Stimulated activated CD8-positive, alpha-beta memory T cell treated with anti-CD3 and anti-CD28 coated beads, Interleukin-12 subunit alpha, Interleukin-12 subunit beta, amount 100 ng/mL, for 4 hours (primary cell): Measurements from ENCODE around the gene LCN15.
"Not testable (repeated sequence)": the region's sequence is repeated elsewhere in the genome, so short reads cannot be mapped to it uniquely, and the experiment has no call there.

Experiments used
- DNase-seq: peaks from one replicate; pipeline ENCODE4 v3.0.0-alpha.2; 2020; ENCODE audit warnings: low read depth

LCN15 gene

DNA sequence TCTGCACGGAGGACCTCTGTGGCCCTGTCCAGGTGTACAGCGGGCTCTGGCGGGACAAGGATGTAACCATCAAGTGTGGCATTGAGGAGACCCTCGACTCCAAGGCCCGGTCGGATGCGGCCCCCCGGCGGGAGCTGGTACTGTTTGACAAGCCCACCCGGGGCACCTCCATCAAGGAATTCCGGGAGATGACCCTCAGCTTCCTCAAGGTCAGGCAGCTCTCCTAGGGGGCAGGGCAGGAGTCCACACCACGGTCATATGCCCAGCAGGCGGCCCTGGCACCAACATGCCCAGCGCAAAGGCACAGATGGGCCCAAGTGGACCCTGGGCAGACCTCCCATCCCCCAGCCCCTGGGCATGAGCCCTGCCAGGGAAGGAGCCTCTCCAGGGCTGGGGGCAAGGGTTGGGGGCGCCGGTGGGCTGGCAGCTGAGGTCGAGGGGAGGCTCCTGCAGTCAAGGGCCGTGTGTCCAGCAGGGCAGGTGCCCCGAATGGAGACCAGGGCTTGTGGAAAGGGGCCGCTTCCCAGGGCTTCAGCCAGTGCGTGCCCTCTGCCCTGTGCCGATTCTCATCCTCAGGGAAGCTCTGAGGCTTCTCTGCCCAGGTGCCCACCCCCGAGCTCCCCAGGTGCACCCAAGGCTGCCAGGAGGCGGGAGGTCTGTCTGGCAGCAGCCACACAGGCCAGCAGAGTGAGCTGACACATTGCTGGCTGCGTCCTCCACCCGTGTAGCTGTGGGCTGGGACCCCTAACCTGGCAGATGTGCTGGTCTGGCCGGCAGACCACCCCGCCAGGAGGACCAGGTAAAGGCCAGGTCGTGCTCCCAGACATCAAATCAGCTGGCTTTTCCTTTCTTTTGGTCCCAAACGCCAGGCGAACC is 42.0 kb downstream of the LCN15 start:
- no peak for DNase-seq

DNA sequence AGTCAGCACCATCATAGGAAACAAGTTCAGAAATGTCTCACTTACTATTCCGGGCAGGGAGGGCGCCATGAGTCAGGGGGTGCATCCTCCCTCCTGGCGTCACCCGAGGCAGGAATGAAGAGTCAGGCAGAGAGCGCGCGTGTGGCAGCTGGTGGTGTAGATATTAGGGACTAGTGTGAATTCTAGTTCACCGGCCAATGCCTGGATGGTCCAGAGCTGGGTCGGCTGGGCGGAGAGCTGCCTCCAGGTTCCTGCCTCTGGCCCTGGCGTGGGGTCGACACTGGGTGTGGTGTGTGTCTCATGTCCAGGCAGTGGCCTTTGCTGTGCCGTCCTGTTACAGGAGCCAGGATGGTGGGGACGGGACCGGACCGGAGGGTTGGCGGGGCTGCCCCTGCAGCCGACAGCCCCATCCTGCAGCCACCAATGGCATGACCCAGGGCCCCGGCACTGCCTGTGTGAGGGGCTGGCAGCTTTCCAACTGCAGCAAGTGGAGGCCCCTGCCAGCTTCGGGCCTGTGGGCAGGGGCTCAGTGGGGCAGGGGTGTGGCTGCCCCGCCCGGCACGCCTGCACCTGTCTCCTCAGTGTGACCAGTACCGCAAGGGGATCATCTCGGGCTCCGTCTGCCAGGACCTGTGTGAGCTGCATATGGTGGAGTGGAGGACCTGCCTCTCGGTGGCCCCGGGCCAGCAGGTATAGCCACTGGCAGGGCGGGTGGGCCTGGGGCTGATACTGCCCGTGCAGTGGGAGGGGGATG is 42.8 kb downstream of the LCN15 start:
- no peak for DNase-seq

DNA sequence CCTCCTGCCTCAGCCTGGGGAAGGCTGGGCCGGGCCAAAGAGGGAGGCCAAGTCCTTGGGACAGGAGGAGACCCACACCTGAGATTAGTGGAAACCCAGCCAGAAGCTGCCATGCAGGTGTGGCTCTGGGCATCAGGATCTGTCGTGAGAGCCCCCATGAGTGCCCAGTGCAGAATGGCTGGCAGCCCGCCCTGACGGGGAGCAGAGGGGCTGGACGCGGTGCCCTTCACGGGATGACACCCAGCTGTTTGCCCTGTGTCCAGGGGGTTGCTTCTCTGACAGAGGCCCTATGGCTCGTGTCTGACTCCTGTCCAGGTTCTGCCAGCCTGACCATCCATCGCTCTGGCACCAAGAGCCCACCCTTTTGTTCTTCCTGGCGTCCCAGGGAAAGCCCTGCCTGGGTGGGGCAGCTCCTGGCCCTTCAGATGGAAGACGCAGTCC is 43.4 kb downstream of the LCN15 start:
- DNase-seq = no peak

DNA sequence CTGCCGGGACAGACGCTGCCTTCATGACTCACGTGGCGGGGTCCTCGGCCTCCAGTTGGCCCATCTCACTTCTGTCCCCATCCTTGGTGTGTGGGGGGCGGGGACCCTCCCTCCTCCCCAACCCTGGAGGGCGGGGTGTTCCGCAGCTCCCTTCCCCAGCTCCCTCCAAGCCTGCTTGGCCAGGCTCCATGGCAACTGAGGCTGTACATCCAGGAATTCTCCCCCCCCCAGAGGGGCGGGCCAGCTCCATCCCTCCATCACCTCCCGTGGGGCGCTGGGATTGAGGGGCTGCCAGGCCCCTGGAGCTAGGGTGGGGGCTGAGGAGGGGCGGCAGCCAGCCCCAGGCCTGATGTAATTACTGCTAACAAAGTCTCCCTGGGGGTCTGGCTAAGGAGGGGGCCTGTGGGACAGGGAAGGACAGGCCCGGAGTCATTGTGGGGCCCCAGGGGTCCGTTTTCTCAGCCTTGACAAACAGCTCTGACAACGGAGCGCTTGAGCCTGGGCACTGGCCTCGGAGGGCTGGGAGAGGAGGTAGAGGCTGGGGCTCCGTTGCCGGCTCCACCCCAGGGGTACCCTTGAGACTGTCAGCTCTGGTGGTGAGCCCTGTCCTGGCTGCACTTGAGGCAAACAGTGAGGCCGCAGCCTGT is 43.9 kb downstream of the LCN15 start:
- no peak for DNase-seq

DNA sequence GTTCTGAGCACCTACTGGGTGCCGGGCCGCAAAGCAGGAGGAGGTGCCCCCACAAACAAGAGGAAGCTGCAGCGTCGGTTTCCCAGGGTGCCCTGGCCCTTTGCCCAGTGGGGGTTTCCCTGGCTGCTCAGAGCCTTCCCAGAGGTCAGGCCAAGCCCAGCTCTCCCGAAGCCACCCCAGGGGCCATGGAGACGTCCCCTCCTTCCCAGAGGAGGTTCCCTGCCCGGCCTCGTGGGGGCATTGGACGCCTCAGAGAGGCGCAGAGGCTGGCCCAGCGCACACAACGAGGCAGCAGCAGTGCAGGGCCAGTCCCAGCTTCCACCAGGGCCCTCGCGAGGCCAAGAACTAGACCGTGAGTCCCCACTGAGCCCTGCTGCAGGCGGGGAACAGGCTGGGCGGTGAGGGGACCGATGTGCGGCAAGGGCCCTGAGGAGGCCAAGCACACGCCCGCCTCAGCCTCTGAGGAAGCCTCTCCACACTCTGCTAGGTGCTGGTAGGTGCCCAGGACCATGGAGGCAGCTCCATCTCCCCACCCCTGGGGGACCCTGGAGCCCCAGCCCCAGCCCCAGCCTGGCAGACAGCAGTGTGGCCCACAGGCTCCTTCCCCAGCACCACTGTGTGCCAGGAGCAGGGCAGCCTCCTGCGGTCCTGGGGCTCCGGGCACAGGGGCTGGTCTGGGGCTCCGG is 45.0 kb downstream of the LCN15 start:
- DNase-seq = no peak

- DNase-seq = no peak
Measured at GRCh38 chr9:136718345-136719194, 45.7 kb downstream of the LCN15 start.

DNA sequence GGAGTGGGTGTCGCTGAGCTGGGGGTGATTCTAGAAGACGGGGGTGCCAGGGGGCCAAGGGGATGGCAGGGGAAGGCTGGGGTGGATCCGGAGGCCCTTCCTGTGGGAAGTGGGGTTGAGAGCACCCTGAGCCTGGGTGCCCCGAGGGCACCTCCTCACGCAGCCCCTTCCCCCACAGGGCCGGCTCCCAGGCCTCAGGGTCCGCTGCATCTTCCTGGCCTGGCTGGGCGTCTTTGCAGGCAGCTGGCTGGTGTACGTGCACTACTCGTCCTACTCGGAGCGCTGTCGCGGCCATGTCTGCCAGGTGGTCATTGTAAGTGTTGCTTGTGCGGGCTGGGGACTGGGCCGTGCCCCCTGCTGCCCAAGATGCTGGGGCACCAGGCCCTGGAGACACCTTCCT is 46.9 kb downstream of the LCN15 start:
- no peak for DNase-seq

GRCh38 chr9:136714893-136715274 is 49.4 kb downstream of the LCN15 start:
- DNase-seq = no peak

DNA sequence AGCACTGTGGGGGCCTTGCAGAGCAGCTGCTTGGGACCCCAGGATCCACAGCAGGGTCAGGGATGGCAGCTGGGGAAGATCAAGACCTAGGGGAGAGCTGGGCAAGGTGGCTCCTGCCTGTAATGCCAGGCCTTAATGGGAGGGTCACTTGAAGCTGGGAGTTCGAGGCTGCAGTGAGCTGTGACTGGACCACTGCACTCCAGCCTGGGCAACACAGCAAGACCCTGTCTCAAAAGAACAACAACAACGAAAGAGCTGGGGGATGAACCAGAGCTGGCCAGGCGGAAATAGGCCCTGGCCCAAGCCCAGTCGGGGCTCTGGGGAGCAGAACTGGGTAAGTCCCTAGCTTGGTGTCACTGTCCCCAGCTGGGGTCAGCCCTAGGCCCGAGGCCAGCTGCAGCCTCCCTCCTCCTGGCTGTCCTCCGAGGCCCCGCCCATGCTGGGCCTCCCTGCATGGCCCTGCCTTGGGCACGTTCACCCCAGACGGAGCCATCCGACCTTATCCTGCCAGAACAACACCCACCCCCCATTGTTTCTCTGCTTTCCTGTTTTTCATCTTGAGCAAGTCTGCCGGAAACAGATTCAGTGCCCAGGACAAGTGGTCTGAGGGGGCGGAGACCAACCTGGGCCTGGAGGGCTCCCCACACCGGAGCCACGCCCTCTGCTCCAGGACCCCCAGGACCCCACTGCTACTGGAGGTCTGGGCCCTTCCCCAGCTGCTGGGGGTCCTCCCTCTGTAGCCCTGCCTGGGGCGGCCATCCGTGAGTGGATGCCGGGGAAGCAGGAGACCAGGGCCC is 50.0 kb downstream of the LCN15 start:
- no peak for DNase-seq

GRCh38 chr9:136713550-136713949 is 50.8 kb downstream of the LCN15 start:
- no peak for DNase-seq

DNA sequence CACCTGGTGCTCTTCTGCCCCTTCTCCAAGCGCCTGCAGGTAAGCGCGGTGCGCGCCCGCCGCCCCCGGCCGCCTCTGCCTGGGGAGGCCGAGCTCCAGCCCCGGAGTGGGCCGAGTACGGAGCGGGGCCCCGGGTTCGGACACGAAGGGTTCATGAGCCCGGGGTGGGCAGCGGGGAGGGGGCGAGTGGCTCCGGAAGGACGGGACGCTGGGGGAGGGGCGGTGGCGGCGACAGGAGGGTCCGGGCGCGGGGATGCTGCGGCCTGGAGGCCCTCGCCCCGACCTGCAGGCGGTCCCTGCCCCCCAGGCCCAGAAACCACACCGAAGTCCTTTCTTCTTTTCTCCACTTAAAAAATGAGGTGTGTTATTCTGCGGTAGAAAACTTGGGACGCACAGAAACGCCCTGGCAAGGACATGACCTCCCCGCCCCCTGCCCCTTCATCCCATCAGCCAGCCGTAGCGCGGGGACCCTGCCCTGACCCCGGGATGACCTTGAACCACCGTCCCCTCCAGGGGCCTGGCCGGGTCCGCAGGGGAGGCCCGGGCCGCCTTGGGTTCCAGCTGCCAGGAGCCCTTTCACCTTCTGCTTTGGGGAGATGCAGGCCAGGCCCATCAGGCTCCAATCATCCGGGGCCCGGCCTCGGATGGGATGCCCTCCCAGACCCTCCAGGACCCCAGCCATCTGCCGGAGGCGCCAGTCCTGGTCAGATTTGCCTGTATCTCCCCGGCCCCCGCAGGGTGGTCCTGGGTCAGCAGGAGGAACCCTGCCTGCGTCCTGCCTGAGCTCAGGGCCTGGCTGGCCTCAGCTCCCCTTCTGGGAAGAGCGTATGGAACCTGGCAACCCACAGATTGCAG is 51.4 kb downstream of the LCN15 start:
- no peak for DNase-seq

GRCh38 chr9:136711751-136712689 is 52.3 kb downstream of the LCN15 start, which contains the start of gene DIPK1B:
Gene DIPK1B, plus strand, starts transcription at chr9:136712572. Its CDS starts 94 bp downstream, at chr9:136712666.
- DNase-seq = no peak

DNA sequence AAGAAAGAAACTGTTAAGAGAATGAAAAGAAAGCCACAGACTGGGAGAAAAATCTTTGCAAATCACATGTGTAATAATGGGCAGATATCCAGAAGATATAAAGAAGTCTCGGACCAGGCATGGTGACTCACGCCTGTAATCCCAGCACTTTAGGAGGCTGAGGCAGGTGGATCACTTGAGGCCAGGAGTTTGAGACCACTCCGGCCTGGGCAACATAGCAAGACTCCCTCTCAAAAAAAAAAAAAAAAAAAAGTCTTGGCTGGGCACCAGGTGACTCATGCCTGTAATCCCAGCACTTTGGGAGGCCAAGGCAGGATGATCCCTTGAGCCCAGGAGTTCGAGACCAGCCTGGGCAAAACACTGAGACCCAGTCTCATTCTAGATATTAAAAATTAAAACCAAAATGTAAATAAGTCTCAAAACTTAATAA is 53.1 kb downstream of the LCN15 start:
- DNase-seq = not testable (repeated sequence)

GRCh38 chr9:136710543-136710942 is 53.8 kb downstream of the LCN15 start:
- DNase-seq = no peak
